ENCODE measurements around the gene SPI1.

Gene SPI1

GRCh38 chr11:47406896-47407745 is 28.8 kb upstream of the SPI1 start:
- DNase-seq (ENCODE audit: low spot score) = no peak
- in situ Hi-C loops (cut with MboI; ENCODE audit: low pct_unique_long_range_greater_than_20kb, low sequenced_read_pairs, unreplicated experiment) = loop anchor here (25.0 kb wide), 1 partner anchor 705 kb away; no protein-coding TSS in a partner anchor
- TF ChIP-seq CTCF (IDR thresholded peaks at IDR 0.05; ENCODE audit: extremely low read depth, insufficient read depth, missing control alignments) = no peak

- in situ Hi-C loops (cut with MboI; ENCODE audit: low pct_unique_long_range_greater_than_20kb, low sequenced_read_pairs, unreplicated experiment) = loop anchor here (25.0 kb wide), 1 partner anchor 709 kb away; no protein-coding TSS in a partner anchor
- no peak for DNase-seq (ENCODE audit: low spot score)
- no peak for TF ChIP-seq CTCF (IDR thresholded peaks at IDR 0.05; ENCODE audit: extremely low read depth, insufficient read depth, missing control alignments)
Observed at GRCh38 chr11:47403571-47403970, 25.2 kb upstream of the SPI1 start.

- in situ Hi-C loops (cut with MboI; ENCODE audit: low pct_unique_long_range_greater_than_20kb, low sequenced_read_pairs, unreplicated experiment) = loop anchor here (25.0 kb wide), 1 partner anchor 709 kb away; no protein-coding TSS in a partner anchor
- no peak for TF ChIP-seq CTCF (IDR thresholded peaks at IDR 0.05; ENCODE audit: extremely low read depth, insufficient read depth, missing control alignments)
- no peak for DNase-seq (ENCODE audit: low spot score)
Observed at GRCh38 chr11:47403135-47403534, 24.8 kb upstream of the SPI1 start.

- in situ Hi-C loops (cut with MboI; ENCODE audit: low pct_unique_long_range_greater_than_20kb, low sequenced_read_pairs, unreplicated experiment) = loop anchor here (25.0 kb wide), 1 partner anchor 711 kb away; no protein-coding TSS in a partner anchor
- TF ChIP-seq CTCF (IDR thresholded peaks at IDR 0.05; ENCODE audit: extremely low read depth, insufficient read depth, missing control alignments) = no peak
- DNase-seq (ENCODE audit: low spot score) = peak; percentile 66
Observed at GRCh38 chr11:47400768-47401279, 22.5 kb upstream of the SPI1 start.

- TF ChIP-seq CTCF (IDR thresholded peaks at IDR 0.05; ENCODE audit: extremely low read depth, insufficient read depth, missing control alignments) = no peak
- DNase-seq (ENCODE audit: low spot score) = peak; percentile 81
- in situ Hi-C loops (cut with MboI; ENCODE audit: low pct_unique_long_range_greater_than_20kb, low sequenced_read_pairs, unreplicated experiment) = loop anchor here (25.0 kb wide), 1 partner anchor 712 kb away; no protein-coding TSS in a partner anchor
Observed at GRCh38 chr11:47399860-47400767, 21.8 kb upstream of the SPI1 start.

- in situ Hi-C loops (cut with MboI; ENCODE audit: low pct_unique_long_range_greater_than_20kb, low sequenced_read_pairs, unreplicated experiment) = no loop called here
- no peak for DNase-seq (ENCODE audit: low spot score)
- TF ChIP-seq CTCF (IDR thresholded peaks at IDR 0.05; ENCODE audit: extremely low read depth, insufficient read depth, missing control alignments) = no peak
Observed at GRCh38 chr11:47398551-47398950, 20.2 kb upstream of the SPI1 start.

Data from GM13977 (cell line).